HG03066 (cell line): Measurements from ENCODE around the gene ESR2.

ENCODE experiments used
- ATAC-seq: cut with Tn5 transposase; IDR thresholded peaks from one replicate; pipeline ENCODE4 v1.9.1; 2021; ENCODE audit warnings: low read depth; ENCODE audit not compliant: unreplicated experiment

Gene ESR2

GRCh38 chr14:64107438-64107837 lies 186.7 kb downstream of the ESR2 start:
- ATAC-seq, result no peak

DNA sequence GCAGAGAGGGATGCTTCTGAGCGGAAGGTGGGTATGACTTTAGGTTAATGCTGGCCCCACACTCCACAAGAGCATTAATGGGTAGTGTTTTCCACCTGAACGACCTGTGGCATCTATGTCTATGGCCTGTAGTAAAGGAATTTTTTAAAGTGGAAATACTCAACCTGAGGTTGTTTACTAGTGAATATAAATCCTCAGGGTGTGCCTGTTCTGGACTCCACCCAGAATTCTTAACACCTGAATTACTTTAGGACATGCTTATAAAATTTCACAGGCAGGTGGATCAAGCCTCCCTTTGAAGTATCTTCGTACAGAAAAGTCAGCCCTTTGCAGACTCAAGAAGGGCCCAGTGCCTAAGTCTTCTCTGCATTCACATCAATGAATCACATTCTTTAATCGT lies 196.1 kb downstream of the ESR2 start:
- ATAC-seq, result no peak

DNA sequence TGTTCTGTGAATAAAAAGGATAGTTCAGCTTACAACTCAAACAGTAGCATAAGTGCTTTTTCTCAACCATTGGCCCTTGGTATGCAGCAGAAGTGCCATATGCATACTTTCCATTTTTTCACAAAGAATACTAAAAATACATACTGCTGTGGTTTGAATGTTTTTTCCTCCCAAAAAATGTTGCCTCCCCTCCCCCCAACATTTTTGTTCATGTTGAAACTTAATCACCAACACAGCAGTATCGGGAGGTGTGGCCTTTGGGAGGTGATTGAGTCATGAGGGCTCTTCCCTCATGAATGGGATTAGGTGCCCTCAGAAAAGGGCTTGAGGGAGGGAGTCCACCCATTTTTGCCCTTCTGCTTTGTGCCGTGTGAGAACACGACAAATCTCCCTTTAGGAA lies 198.6 kb downstream of the ESR2 start:
- no peak for ATAC-seq

GRCh38 chr14:64092940-64093339 lies 201.2 kb downstream of the ESR2 start:
- no peak for ATAC-seq

- ATAC-seq, result no peak
Observed at GRCh38 chr14:64092338-64092737, 201.8 kb downstream of the ESR2 start.

- no peak for ATAC-seq
Observed at GRCh38 chr14:64091217-64091616, 203.0 kb downstream of the ESR2 start.

- no peak for ATAC-seq
Observed at GRCh38 chr14:64089920-64090319, 204.3 kb downstream of the ESR2 start.

GRCh38 chr14:64088647-64088964 lies 205.6 kb downstream of the ESR2 start:
- no peak for ATAC-seq

DNA sequence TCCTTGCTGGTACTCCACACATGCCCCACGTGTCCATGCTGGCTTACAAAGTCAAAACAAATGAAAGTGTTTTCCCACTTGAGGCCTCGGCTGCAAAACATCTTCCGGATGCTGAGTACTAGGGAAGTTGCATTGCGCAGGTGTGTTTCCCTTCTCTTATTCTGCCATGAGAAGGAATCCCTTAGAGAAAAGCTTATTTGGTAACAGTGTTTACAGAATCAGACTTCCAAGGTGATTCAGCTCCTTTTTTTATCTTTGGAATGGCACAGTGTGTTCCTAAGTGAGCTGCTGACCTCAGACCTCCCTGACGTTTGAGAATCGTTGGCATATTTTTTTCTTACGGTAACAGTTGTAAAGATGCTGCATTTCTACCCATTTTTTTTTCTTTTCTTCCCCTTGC lies 211.3 kb downstream of the ESR2 start:
- ATAC-seq, result no peak

- no peak for ATAC-seq
Observed at GRCh38 chr14:64081174-64081746, 212.9 kb downstream of the ESR2 start.

DNA sequence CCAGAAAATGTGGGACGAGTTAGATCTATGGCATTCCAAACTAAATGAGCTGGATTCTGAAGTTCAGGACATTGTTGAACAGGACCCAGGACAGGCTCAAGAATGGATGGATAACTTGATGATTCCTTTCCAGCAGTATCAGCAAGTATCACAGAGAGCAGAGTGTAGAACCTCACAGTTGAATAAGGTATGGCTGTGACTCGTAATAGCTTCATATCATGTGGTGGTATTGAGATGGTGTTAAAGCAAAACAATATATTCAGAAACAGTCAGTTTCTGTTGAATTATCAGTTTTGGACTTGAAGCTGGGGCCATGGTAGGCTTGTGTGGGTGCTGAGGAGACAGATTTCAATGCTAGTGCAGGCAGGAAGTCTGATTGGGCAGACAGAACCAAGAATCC lies 213.7 kb downstream of the ESR2 start:
- no peak for ATAC-seq

DNA sequence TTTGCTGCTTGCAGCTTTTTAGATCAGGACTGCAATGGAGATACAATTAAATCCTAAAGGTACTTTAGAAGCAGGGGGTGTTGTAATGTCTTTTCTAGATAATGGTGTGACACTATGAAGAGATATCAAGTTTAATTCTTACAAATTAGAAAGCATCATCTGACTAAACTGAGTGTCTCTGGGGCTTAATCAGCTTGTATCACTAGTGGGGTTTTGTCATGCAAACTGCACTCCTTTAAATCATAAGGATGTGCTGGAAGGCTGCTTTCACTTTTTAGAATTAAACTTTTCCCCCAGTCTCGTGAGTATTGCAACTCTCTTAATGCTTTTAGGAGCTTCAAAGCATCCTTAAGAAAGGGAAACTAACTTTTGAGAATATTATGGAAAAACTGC lies 218.6 kb downstream of the ESR2 start:
- ATAC-seq, result no peak

- no peak for ATAC-seq
Observed at GRCh38 chr14:64074961-64075612, 219.1 kb downstream of the ESR2 start.

- ATAC-seq, result no peak
Observed at GRCh38 chr14:64069634-64070359, 224.4 kb downstream of the ESR2 start.

GRCh38 chr14:64064447-64064846 lies 229.7 kb downstream of the ESR2 start:
- no peak for ATAC-seq

DNA sequence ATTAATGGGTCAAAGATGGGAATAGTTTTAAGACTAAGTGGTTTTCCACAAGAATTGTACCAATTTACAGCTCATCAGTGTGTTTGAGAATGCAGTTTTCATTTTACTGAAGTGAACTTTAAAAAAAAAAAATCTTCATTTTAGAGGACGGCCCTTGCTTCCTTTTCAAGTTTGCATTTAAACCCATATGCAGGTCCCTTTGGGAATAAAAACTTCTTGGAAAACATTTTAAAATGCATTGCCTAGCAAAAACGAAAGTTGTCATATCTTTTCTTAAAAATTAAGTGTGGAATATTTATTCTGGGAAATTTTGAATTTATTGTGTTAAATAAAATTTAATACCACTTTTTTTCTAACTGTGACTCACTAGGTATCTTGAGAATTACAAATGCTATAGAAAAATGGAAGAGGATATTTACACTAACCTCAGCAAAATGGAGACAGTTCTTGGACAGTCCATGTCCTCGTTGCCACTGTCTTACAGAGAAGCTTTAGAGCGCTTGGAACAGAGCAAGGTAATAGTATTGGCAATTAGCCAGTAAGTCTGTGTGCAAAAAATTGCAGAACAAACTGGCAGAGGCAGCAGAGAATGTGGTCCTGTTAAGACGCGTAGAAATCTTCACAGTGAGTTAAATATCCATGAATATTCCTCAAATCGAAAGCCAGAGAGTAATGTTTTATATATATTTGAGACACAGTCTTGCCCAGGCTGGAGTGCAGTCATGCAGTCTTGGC lies 231.6 kb downstream of the ESR2 start:
- ATAC-seq, result no peak

DNA sequence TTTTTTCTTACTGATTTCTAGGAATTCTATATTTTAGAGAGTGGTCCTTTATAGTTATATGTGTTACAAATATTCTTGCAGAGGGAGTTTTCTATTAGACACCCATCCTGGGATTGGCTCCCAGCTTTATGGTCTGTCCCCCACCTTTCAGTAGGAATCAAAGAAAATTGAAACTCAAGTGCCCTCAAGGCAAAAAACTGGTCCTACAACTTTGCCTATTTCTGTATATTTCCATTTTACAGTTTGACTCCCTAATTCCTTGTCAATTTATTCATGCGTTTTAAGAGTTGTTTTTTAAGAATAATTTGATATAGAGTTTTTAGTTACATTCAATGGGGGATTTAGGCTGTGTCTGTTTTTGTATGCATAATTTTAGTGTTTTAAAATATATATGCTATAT lies 232.5 kb downstream of the ESR2 start:
- no peak for ATAC-seq

- ATAC-seq, result no peak
Observed at GRCh38 chr14:64061115-64061514, 233.1 kb downstream of the ESR2 start.

- ATAC-seq, result no peak
Observed at GRCh38 chr14:64060648-64061096, 233.5 kb downstream of the ESR2 start.

DNA sequence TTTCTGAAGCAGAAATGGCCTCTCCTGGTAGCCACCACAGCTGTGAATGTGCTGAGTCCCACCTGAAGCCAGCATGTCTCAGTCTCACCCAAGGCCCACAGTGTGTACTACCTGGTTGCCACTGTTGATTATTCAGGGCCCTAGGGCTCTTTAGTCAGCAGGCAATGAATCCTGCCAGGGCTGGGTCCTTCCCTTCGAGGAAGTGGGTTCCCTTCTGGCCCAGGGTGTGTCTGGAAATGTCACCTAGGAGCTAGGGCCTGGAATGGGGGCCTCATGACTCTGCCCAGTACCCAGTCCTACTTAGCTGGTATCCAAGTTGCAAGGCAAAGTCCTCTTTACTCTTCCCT lies 234.0 kb downstream of the ESR2 start:
- ATAC-seq, result no peak

- no peak for ATAC-seq
Observed at GRCh38 chr14:64059454-64060198, 234.5 kb downstream of the ESR2 start.
